Skeletal muscle tissue (tissue), 4 donors: ENCODE measurements around the gene FRYL. TPM values are rescaled to one million over a fixed set of nuclear protein-coding genes. Genes with fewer than 3 reads are reported as not detected.
"Not testable (repeated sequence)": the region's sequence is repeated elsewhere in the genome, so short reads cannot be mapped to it uniquely, and the experiment has no call there.

ENCODE experiments used
- H3K27ac ChIP-seq: one replicate; pipeline ENCODE4 v1.7.0; 2013; ENCODE audit warnings: mild to moderate bottlenecking, low read depth, low read length, inconsistent platforms
- H3K27me3 ChIP-seq, 3 donors: one replicate each; pipeline ENCODE4 v1.7.0; 2013; ENCODE audit warnings: low read length in 3 of 3; ENCODE audit not compliant: control insufficient read depth in 3 of 3, insufficient read depth in 3 of 3
- H3K36me3 ChIP-seq, 3 donors: one replicate each; pipeline ENCODE4 v1.7.0; 2013; ENCODE audit warnings: low read length in 3 of 3; ENCODE audit not compliant: control insufficient read depth in 3 of 3, insufficient read depth in 3 of 3
- H3K4me1 ChIP-seq, 3 donors: one replicate each; pipeline ENCODE4 v1.7.0; 2013; ENCODE audit warnings: low read length in 3 of 3, mild to moderate bottlenecking in 3 of 3; ENCODE audit not compliant: control insufficient read depth in 3 of 3, insufficient read depth in 3 of 3
- H3K4me3 ChIP-seq, 3 donors: one replicate each; pipeline ENCODE4 v1.7.0; 2013; ENCODE audit warnings: low read length in 3 of 3
- H3K9ac ChIP-seq, 3 donors: one replicate each; pipeline ENCODE4 v1.7.0; 2013; ENCODE audit warnings: low read length in 3 of 3, mild to moderate bottlenecking in 3 of 3, moderate library complexity in 2 of 3, low read depth in 1 of 3
- H3K9me3 ChIP-seq, 3 donors: one replicate each; pipeline ENCODE4 v1.7.0; 2013; ENCODE audit warnings: low read length in 3 of 3; ENCODE audit not compliant: control insufficient read depth in 3 of 3
- total RNA-seq: library from RNA; depleted of rRNA; stranded (reverse); fragments of >200 nt; gene quantifications from one replicate; pipeline ENCODE4 v1.2.3, GENCODE V29; 2014
- donor health status: Osteomylitis.

Gene FRYL
- total RNA-seq, 1 donor from 2014 or later = 66.3 TPM

DNA sequence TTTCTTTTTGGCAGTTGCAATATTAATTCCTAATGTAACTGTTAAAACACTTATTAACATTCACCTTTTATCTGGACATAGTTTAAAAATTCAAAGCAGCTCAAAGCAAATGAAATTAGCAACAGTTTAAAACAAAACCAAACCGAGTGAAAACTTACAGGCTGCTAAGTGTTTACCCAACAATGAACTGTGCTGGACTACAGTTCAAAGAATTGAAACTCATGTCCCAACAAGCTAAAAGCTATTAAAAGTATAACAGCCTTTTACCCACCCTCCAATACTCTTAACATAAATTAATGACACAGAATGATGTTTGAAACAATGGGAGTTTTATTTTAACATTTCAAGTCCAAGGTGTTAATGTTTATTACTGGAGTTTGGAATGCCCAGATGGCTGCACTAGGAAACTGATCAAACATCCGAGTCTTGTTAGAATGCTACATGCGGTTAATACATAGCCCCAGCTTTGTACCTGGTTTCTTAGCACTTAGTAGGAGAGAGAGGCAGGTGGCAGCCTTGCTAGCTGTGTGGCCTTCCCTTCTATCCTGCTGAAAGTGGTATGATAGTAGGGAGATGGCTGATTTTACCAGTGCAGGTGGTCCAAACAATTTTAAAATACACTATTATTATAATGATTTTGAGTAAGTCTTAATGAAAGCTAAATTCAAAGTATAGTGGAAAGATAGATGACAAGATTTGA, 21.1 kb upstream of the FRYL start:
- H3K27ac ChIP-seq = no peak overlapping the region
- no peaks in the 10 kb centered on the region for H3K27me3 ChIP-seq
- no peaks in the 10 kb centered on the region for H3K36me3 ChIP-seq
- H3K9ac ChIP-seq = no peak overlapping the region
- peaks cover 0 to 3% (median 0%) of the 10 kb centered on the region in 3 donors for H3K4me1 ChIP-seq
- H3K9me3 ChIP-seq = no peaks in the 10 kb centered on the region
- H3K4me3 ChIP-seq = no peak overlapping the region

DNA sequence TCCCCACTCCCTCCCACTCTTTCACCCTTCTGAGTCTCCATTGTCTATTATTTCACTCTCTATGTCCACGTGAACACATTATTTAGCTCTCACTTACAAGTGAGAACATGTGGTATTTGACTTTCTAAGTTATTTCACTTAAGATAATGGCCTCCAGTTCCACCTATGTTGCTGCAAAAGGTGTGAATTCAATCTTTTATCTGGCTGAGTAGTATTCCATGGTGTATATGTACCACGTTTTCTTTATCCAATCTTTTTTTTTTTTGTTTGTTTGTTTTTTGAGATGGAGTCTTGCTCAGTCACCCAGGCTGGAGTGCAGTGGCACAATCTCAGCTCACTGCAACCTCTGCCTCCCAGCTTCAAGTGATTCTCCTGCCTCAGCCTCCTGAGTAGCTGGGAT, 20.1 kb upstream of the FRYL start:
- H3K27me3 ChIP-seq, H3K9ac ChIP-seq, H3K9me3 ChIP-seq, H3K27ac ChIP-seq, H3K4me1 ChIP-seq, H3K4me3 ChIP-seq, H3K36me3 ChIP-seq: not testable (repeated sequence)

DNA sequence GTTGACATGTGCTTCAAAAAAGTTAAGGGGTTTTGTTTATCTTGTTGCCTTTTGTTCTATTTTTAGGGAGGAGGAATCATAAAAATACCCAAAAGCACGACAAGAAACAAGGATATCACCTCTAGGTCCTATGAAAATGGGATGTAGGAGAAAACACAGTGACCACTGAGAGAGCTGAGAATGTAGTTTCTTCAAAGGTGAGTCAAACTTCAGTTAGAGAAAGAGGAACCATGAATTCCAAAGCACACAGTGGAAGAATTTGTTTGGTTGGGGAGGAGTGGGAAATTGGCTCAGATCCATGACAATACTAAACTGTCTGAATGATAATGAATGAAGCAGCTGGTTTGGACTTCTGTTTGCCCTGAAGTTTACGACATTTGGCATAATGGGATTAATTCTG, 19.1 kb upstream of the FRYL start:
- Histone ChIP-seq H3K27me3 (no peaks in the 10 kb centered on the region), H3K4me3 (no peak overlapping the region), H3K9me3 (no peaks in the 10 kb centered on the region), H3K36me3 (no peaks in the 10 kb centered on the region), H3K4me1 (peaks cover 0 to 3% (median 0%) of the 10 kb centered on the region in 3 donors), H3K27ac (no peak overlapping the region), H3K9ac (no peak overlapping the region)

GRCh38 chr4:48798117-48798516, 18.0 kb upstream of the FRYL start:
- Histone ChIP-seq H3K4me3 (no peak overlapping the region), H3K9ac (no peak overlapping the region), H3K27me3 (no peaks in the 10 kb centered on the region), H3K36me3 (no peaks in the 10 kb centered on the region), H3K4me1 (peaks cover 0 to 3% (median 0%) of the 10 kb centered on the region in 3 donors), H3K9me3 (no peaks in the 10 kb centered on the region), H3K27ac (no peak overlapping the region)

- Histone ChIP-seq H3K4me1 (peaks cover 0 to 3% (median 0%) of the 10 kb centered on the region in 3 donors), H3K27me3 (no peaks in the 10 kb centered on the region), H3K9ac (no peak overlapping the region), H3K36me3 (no peaks in the 10 kb centered on the region), H3K4me3 (no peak overlapping the region), H3K9me3 (no peaks in the 10 kb centered on the region), H3K27ac (no peak overlapping the region)
Observed at GRCh38 chr4:48796927-48797679, 17.0 kb upstream of the FRYL start.

DNA sequence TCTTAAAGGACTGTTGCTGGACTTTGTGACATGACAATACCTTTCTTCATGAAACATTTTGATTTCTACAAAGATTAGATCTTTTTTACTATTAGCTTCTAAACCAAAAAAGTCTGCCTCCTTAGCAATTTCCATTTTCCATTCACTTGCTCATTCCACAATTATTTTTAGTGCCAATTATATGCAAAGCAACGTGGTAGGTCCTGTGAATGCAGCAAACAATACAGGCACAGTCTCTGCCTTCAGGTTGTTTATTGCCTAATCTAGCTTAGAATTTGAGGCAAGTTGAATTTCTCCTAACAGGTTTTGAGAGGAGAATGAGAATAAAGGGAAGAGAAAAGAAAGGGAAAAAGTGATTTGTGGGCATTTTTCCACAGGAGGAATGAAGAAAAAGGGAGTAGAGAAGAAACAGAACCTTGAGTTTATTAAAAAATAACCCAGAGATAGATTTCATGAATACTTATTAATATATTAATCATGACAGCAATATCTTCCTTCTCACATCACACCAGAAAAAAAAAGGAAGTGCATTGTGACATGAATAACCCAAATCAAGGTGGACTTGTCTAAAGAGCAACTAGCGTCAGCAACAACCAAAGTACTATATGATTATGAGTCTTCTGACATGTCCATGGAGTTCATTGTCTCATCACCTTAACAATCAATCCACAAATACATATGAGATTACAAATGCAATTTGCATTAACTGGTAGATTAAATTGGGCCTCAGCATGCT, 16.3 kb upstream of the FRYL start:
- Histone ChIP-seq H3K4me1 (peaks cover 0 to 2% (median 0%) of the 10 kb centered on the region in 3 donors), H3K36me3 (no peaks in the 10 kb centered on the region), H3K9me3 (no peaks in the 10 kb centered on the region), H3K27ac (no peak overlapping the region), H3K4me3 (no peak overlapping the region), H3K9ac (no peak overlapping the region), H3K27me3 (no peaks in the 10 kb centered on the region)

DNA sequence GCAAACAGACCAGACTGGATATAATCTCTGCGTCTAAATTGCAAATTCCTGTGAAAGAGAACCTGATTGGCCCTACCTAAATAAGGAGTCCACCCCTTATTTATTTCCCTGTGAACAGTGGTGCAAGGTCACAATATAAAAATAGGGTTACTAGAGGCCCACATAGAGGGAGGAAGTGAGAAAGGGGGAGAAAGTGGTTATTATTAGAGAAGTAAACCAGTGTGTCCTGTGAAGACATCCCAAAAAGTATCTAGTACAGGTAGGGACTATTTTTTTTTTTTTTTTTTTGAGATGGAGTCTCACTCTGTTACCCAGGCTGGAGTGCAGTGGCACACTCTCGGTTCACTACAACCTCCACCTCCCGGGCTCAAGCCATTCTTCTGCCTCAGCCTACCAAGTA, 15.0 kb upstream of the FRYL start:
- Histone ChIP-seq H3K9ac (no peak overlapping the region), H3K4me1 (no peaks in the 10 kb centered on the region), H3K27ac (no peak overlapping the region), H3K36me3 (no peaks in the 10 kb centered on the region), H3K9me3 (no peaks in the 10 kb centered on the region), H3K27me3 (no peaks in the 10 kb centered on the region), H3K4me3 (no peak overlapping the region)

GRCh38 chr4:48792348-48793006, 12.4 kb upstream of the FRYL start:
- no peak overlapping the region for H3K27ac ChIP-seq
- H3K4me3 ChIP-seq = no peak overlapping the region

GRCh38 chr4:48791313-48791712, 11.2 kb upstream of the FRYL start:
- H3K36me3 ChIP-seq = no peaks in the 10 kb centered on the region
- H3K9ac ChIP-seq = no peak overlapping the region
- H3K4me1 ChIP-seq = no peaks in the 10 kb centered on the region
- H3K27ac ChIP-seq = no peak overlapping the region
- H3K27me3 ChIP-seq = no peaks in the 10 kb centered on the region
- H3K9me3 ChIP-seq = no peaks in the 10 kb centered on the region
- no peak overlapping the region for H3K4me3 ChIP-seq

More at GRCh38 chr4:48792348-48793006, 12.4 kb upstream of the FRYL start:
- Histone ChIP-seq H3K9ac (no peak overlapping the region), H3K27me3 (no peaks in the 10 kb centered on the region), H3K36me3 (no peaks in the 10 kb centered on the region), H3K4me1 (no peaks in the 10 kb centered on the region), H3K9me3 (no peaks in the 10 kb centered on the region)
